Activated CD8-positive, alpha-beta T cell treated with anti-CD3 and anti-CD28 coated beads for 36 hours (primary cell): ENCODE data around the gene TCF7. TPM values are rescaled to one million over a fixed set of nuclear protein-coding genes. Genes with fewer than 3 reads are reported as not detected.

Experiments
- ATAC-seq: fragments of 200-7000 bp; cut with Tn5 transposase; one replicate; pipeline ENCODE4 v1.10.0; 2021; ENCODE audit warnings: mild to moderate bottlenecking, moderate library complexity
- CTCF ChIA-PET: fragments of 350-600 bp; sonication (Branson Sonifier 250); formaldehyde crosslinking; loops from one replicate; lab custom pipeline; 2021; ENCODE audit warnings: antibody characterized with exemption; lab: Charles Lee
- POLR2A ChIA-PET: fragments of 350-600 bp; sonication (Branson Sonifier 250); formaldehyde crosslinking; loops from one replicate; lab custom pipeline; 2021; ENCODE audit warnings: antibody characterized with exemption; lab: Charles Lee
- DNase-seq: peaks from one replicate; pipeline ENCODE4 v3.0.0-alpha.2; 2020
- H3K27ac Mint-ChIP-seq: one replicate; pipeline ENCODE4 v1.8.0; 2021; ENCODE audit warnings: mild to moderate bottlenecking, mixed read lengths
- H3K27me3 Mint-ChIP-seq: one replicate; pipeline ENCODE4 v1.8.0; 2021; ENCODE audit warnings: mixed read lengths
- H3K36me3 Mint-ChIP-seq: one replicate; pipeline ENCODE4 v1.8.0; 2021; ENCODE audit warnings: low read depth, mixed read lengths
- H3K4me1 Mint-ChIP-seq: one replicate; pipeline ENCODE4 v1.8.0; 2021; ENCODE audit warnings: low read depth, mixed read lengths
- H3K4me3 Mint-ChIP-seq: one replicate; pipeline ENCODE4 v1.8.0; 2021; ENCODE audit warnings: mild to moderate bottlenecking, moderate library complexity, mixed read lengths
- H3K9me3 Mint-ChIP-seq: one replicate; pipeline ENCODE4 v1.8.0; 2021; ENCODE audit warnings: mixed read lengths
- CTCF ChIP-seq: fragments of 200-600 bp; IDR thresholded peaks from one replicate; pipeline ENCODE4 v1.8.0; 2022; ENCODE audit warnings: antibody characterized with exemption, mild to moderate bottlenecking
- intact Hi-C: fragments of 100-400 bp; cut with micrococcal nuclease; formaldehyde crosslinking; loops from one replicate; pipeline ENCODE4 v1.10.0; 2022
- total RNA-seq, 2 experiments: library from RNA; stranded (reverse); gene quantifications; one replicate each; pipeline ENCODE4 v1.2.3, GENCODE V29; 2021

The TCF7 gene
- total RNA-seq, 2 experiments from 2014 or later = 47.4 to 50.3 TPM

DNA sequence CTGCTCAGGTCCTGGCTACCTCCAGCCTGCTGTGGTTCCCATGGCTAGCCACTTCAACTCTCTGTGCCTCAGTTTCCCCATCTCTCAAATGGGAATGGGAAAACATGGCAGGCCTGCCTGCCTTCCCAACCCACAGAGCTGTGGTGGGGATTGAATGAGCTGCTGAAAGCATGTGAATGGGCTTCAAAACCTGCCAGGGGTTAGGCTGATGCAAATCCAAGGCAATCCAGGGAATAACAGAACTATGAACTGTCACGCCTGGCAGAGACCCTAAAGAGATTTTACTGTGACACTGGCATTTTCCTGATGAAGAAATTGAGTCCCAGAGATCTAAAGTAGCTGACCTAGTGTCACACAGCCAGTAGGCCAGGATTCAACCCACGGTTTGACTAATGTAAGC is 29.9 kb upstream of the TCF7 start:
- no peaks in the 10 kb centered on the region for H3K27me3 Mint-ChIP-seq

DNA sequence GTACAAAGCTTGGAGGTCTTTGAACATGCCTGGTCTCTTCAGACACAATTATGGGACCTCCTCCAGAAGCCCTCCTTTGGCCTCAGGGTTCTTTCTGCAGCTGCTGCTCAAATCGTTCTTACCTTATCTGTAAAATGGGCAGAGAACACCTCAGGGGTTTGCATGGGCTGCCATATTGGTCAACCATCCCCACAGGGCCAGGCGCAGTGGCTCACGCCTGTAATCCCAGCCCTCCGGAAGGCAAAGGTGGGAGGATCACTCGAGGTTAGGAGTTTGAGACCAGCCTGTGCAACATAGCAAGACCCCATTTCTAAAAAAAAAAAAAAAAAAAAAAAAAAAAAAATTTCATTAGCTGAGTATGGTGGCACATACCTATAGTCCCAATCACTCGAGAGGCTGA is 29.1 kb upstream of the TCF7 start:
- H3K27me3 Mint-ChIP-seq = no peaks in the 10 kb centered on the region
- intact Hi-C loops = no loop called here
- ChIA-PET POLR2A (interaction anchor here (0.9 to 3.7 kb wide), 5 partner anchors 14 to 45 kb away, joined by 3 to 20 read pairs (median 4); no protein-coding TSS in a partner anchor), CTCF (interaction anchor here (1.6 to 4.5 kb wide), 3 partner anchors 16 to 55 kb away, joined by 4 to 27 read pairs (median 6); no protein-coding TSS in a partner anchor)
- H3K27ac Mint-ChIP-seq = no peak overlapping the region
- TF ChIP-seq CTCF = no peak
- no peak for DNase-seq
- ATAC-seq = no peak
- H3K9me3 Mint-ChIP-seq = no peaks in the 10 kb centered on the region
- H3K4me3 Mint-ChIP-seq = no peak overlapping the region
- H3K4me1 Mint-ChIP-seq = peaks cover 70% of the 10 kb centered on the region
- no peaks in the 10 kb centered on the region for H3K36me3 Mint-ChIP-seq

More for the DNA sequence above, 29.9 kb upstream of the TCF7 start:
- intact Hi-C loops = no loop called here
- ATAC-seq = no peak
- no peaks in the 10 kb centered on the region for H3K36me3 Mint-ChIP-seq
- CTCF ChIA-PET = interaction anchor here (1.6 to 4.5 kb wide), 3 partner anchors 16 to 56 kb away, joined by 4 to 27 read pairs (median 6); no protein-coding TSS in a partner anchor
- POLR2A ChIA-PET = interaction anchor here (0.9 to 3.7 kb wide), 6 partner anchors 15 to 50 kb away, joined by 3 to 20 read pairs (median 4); no protein-coding TSS in a partner anchor
- H3K27ac Mint-ChIP-seq = no peak overlapping the region
- no peaks in the 10 kb centered on the region for H3K9me3 Mint-ChIP-seq
- no peak for TF ChIP-seq CTCF
- no peak overlapping the region for H3K4me3 Mint-ChIP-seq
- DNase-seq = no peak
- H3K4me1 Mint-ChIP-seq = peaks cover 71% of the 10 kb centered on the region

DNA sequence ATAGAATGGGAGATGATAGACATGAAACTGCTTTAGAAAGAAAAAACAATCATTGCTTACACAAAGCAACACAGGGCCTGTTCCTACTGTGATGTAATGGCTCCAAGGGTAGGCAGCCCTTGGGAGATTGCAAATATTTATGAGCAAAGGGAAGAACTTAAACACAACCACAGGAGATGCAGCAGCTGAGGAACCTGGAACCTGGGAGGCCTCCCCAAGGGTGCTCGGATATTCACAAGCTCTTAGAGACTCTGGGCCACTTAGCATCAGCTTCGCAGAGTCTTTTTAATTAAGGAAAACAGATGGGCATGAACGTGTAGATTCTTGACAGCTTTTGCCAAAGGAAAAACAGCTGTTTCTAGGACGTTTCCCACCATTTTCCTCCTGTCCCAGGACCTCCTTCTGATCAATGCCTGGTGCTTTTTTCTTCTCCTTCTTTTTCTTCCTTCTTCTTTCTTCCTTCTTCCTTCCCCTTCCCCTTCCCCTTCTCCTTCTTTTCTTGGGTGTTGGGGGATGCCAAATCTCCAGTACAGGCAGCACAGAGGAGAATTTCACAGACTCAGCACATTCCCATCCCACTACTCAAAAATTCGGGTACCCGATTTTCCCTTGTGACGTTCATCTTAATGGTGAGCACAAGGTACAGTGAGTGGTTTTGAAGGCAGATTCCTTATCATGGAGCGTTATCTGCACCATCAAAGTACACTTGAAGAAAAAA is 28.1 kb upstream of the TCF7 start:
- DNase-seq = no peak
- Mint-ChIP-seq H3K4me3 (peak overlapping the region; percentile 46), H3K36me3 (no peaks in the 10 kb centered on the region), H3K27ac (peak overlapping the region; percentile 76), H3K9me3 (no peaks in the 10 kb centered on the region), H3K27me3 (no peaks in the 10 kb centered on the region), H3K4me1 (peaks cover 76% of the 10 kb centered on the region)
- ChIA-PET CTCF (interaction anchor here (0.7 to 4.5 kb wide), 5 partner anchors 13 to 59 kb away, joined by 4 to 27 read pairs (median 5); no protein-coding TSS in a partner anchor), POLR2A (interaction anchor here (0.7 to 3.7 kb wide), 7 partner anchors 13 to 47 kb away, joined by 3 to 20 read pairs (median 3); partner anchors contain the start of gene TCF7)
- intact Hi-C loops = loop anchor here (2.0 kb wide), 2 partner anchors 14 to 18 kb away; no protein-coding TSS in a partner anchor
- TF ChIP-seq CTCF = no peak
- no peak for ATAC-seq

DNA sequence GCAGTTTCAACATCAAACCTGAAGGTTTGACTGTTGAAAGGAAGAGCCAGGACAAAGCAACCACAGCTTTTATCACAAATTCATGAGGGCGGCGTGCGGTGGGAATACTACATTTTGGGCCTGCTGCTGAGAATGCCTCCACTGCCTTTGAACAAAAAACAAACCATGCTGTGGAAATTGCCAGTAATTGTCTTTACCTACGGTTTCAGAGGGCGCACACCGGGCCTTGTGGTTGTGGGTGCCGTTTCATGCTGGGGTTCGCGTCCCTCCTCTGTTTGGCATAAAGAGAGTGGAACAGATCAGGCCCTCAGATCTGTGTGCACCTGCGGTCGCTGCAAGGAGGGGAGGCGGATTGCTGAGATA is 27.6 kb upstream of the TCF7 start:
- Mint-ChIP-seq H3K27ac (peak overlapping the region; percentile 76), H3K9me3 (no peaks in the 10 kb centered on the region), H3K4me3 (peak overlapping the region; percentile 46), H3K4me1 (peaks cover 76% of the 10 kb centered on the region), H3K27me3 (no peaks in the 10 kb centered on the region), H3K36me3 (no peaks in the 10 kb centered on the region)
- POLR2A ChIA-PET = interaction anchor here (0.7 to 3.7 kb wide), 7 partner anchors 13 to 47 kb away, joined by 3 to 20 read pairs (median 3); partner anchors contain the start of gene TCF7
- CTCF ChIA-PET = interaction anchor here (0.7 to 4.5 kb wide), 5 partner anchors 14 to 59 kb away, joined by 4 to 27 read pairs (median 5); no protein-coding TSS in a partner anchor
- intact Hi-C loops = loop anchor here (2.0 kb wide), 2 partner anchors 14 to 18 kb away; no protein-coding TSS in a partner anchor
- DNase-seq (peak; percentile 93), ATAC-seq (peak; percentile 82)
- no peak for TF ChIP-seq CTCF
